RCC 7860 (cell line): Measurements from ENCODE around the gene TRIO.

Experiments
- DNase-seq: peaks from one replicate; pipeline ENCODE4 v3.0.0-alpha.2; 2015; ENCODE audit warnings: low spot score
- FAIRE-seq: peaks from 2 replicates; lab custom pipeline; 2012; peaks lifted over from hg19 to GRCh38; lab: Jason Lieb, UNC

TRIO gene

DNA sequence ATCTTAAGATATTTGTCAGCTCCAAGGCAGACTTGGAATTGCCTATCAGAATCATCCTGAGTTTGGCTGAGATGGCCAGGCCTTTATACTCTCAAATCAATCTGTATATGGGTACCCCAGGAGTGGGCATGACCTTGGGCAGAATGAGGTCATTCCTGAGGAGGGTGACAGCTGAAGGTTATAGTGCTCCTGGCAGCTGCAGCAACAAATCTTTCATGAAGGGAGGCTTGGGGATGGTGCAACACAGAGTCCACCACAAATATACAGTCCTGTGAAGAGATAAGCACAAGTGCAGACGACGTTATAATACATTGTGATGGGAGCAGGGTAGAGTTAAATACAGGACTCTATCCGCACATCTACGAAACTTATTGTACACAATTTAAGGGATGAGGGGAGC is 21.1 kb upstream of the TRIO start:
- no peak for FAIRE-seq
- no peak for DNase-seq

DNA sequence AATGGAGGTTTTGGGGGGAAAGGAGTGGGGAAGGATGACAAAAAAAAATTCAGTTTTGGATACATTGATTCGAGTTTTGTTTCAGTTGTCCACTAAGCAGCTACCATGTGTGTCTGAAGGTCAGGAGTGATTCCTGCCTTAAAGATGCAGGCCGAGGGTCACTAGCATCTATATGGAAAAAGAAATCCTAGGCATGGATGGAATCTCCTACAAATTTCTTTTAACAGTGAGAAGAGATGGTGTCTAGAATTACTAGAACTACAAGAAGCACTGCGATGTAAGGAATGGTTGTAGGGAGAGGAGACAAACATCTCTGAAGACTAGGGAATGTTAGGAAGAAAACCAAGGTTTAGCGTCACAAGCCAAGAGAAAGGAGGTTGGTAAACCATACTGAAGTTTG is 19.6 kb upstream of the TRIO start:
- DNase-seq: no peak
- FAIRE-seq: no peak

DNA sequence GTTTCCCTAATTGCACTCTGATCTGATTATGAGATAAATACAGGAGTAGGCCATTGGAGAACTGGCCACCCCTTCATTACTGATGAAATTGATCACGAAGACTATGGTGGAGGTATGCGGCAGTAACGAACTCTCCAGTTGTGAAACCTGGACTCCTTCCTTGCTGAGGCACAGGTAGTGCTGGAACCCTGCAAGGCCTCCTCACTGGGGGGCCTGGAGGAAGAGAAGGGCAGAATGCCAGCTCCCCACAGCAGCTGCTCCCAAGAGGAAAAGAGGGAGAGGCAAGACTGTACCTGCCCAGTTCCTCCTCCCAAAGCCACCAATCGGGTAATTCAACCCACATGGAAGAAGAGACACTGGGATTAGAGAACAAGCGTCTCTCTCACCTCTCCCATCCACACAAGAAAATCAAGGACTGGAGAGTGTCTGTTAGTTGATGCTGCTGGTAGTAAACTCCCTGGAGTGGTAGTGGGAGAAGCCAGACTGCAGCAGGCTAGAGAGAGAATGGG is 19.1 kb upstream of the TRIO start:
- no peak for DNase-seq
- FAIRE-seq: no peak

DNA sequence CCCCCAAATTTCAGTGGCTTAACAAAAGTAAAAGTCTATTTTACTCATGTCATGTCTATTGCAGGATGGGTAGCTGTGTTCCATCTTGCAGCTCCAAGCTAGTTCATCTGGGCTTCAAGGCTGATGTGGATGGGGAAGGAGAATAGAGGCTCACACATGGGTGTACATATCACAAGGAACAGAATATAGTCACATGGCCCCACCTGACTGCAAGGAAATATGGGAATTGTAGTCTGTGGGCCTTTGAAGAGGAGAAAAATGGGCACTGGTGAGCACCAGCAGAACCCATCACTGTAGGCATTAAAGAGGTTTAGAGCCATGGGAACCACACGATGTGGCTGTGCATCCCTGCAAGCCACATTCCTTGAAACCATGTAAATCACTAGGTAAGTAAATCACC is 17.9 kb upstream of the TRIO start:
- no peak for DNase-seq
- no peak for FAIRE-seq

DNA sequence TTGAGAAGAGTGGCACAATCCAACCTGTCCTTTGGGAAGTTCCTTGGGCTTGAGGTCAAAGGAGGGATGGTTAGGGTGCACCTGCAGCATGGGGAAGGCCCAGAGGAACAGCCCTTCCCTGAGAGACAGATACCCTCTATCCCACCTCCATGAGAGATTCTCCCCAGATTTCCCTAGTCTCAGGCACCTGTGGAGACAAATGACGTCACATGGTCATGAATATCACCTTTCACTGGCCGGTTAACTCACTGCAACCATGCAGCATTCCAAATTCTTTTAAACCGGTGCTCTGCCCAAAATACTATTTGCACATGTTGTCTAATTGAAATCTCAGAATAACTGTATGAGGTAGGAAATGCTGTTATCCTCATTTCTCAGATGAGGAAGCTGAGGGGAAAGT is 15.6 kb upstream of the TRIO start:
- FAIRE-seq (no peak), DNase-seq (no peak)

DNA sequence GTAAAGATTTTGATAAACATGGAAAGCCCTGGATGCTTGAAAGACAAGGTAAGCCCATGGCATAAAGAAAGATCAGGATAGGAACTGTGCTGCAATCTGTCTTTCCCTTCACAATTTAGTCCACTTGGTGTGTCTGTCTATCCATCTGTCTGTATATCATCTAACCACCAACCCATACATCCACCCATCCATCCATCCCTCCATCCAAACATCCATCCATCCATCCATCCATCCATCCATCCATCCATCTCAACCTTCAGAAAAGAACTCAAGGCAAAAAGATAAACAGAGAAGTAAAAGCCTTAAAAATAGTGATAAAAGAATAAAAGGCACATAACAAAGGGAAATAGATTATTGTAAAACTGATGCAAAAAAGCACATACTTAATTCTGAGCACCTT is 15.1 kb upstream of the TRIO start:
- DNase-seq (no peak), FAIRE-seq (no peak)

DNA sequence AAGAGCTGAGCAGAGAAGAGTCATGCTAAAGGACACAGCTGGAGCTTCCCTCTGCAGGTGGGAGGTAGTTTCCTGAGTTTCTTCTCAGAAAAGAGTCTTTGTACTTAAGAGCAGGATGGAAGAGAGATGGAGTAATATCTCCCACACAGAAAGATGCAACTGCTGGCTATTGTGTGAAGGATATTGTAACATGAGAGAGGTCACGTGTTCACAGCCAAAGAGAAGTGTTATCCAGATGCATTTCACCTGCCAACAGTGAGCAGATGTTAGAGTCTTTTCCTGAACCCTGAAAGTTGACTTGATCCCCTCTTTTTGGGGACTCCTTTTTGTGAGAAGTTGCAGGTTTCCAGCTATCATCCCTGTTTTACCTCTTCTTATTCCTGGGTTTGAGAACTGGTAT is 14.0 kb upstream of the TRIO start:
- DNase-seq (no peak), FAIRE-seq (no peak)

DNA sequence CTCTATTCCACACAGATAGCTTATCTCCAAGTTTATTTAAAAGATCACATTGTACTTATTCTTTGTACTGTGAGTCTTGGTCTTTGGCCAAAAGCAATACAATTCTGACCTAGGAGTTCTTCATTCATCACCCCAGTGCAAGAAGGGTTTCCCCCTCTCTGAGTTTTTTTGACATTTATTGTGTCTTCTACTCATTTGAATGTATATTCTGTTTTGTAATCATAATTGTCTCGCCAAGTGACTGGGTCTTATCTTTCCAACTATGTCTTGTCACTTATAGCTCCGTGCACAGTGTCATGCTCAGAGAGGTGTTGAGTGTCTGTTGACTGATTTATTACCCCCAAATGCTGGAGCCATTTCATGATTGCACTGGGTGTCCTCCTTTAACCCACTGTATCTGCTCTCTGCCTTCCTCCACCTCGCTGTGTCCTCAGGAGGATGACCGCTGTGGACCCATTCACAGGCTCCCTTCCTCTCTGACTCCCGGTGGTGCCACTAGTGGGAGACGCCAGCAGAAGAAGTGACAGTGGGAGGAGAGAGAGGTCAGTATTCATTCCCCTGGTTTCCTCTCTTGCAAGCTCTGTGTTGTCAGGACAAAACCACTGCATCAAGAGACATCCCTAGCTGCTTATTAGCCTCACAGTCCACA is 11.2 kb upstream of the TRIO start:
- no peak for DNase-seq
- no peak for FAIRE-seq

DNA sequence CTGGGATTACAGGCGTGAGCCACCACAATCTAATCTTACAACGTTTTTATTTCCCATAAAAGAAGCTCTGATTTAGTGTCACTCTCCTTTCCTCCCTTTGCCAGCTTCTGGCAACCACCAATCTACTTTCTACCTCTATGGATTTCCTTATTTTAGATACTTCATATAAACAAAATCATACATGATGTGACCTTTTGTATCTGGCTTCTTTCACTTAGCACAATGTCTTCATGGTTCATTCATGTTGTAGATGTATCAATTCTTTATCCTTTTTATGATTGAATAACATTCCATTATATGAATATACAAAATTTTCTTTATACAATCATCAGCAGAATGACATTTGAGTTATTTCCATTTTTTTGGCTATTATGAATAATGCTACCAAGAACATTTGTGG is 9.7 kb upstream of the TRIO start:
- no peak for FAIRE-seq
- DNase-seq: no peak

DNA sequence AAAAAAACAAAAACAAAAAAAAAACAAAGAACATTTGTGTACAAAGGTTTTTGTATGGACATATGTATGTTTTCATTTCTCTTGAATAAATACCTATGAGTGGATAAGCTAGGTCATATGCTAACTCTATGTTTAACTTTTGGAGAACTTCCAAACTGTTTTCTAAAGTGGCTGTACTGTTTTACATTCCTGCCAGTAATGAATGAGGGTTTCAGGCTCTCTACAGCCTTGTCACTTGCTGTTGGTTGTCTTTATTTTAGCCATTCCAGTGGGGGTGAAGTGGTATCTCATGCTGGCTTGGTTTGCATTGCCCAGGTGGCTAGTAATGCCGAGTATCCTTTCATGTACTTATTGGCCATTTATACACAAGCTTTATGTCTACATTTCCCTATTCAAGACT is 9.1 kb upstream of the TRIO start:
- FAIRE-seq (no peak), DNase-seq (no peak)

DNA sequence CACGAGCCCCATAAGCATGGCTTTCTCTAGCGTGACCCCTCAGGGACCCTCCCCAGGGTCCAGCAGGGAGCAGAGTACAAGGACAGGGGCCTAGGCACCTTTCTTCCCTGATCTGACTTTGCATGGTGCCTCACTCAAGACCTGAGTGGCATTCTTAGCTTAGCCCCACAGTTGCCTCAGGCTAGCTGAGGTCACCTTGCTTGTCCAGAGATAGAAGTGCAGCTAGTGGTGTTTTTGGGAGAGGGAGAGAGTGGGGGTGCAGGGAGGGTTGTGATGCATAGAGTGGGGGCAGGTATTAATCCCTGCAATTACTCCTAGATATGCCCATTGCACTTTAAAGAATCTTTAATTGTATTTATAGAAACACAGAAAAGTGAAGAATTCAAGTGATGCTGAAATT is 8.4 kb upstream of the TRIO start:
- FAIRE-seq: no peak

DNA sequence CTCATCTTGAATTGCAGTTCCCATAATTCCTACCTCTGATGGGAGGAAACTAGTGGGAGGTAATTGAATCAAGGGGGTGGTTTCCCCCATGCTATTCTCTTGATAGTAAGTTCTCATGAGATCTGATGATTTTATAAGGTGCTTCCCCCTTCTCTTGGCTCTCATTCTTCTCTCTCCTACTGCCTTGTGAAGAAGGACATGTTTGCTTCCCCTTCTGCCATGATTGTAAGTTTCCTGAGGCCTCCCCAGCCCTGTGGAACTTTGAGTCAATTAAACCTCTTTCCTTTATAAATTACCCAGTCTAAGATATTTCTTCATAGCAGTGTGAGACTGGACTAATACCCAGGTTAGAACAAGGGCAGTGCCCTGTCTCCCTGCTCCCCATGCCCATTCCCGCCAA is 7.5 kb upstream of the TRIO start:
- FAIRE-seq: no peak

More for the DNA sequence above, 8.4 kb upstream of the TRIO start:
- DNase-seq: no peak

DNA sequence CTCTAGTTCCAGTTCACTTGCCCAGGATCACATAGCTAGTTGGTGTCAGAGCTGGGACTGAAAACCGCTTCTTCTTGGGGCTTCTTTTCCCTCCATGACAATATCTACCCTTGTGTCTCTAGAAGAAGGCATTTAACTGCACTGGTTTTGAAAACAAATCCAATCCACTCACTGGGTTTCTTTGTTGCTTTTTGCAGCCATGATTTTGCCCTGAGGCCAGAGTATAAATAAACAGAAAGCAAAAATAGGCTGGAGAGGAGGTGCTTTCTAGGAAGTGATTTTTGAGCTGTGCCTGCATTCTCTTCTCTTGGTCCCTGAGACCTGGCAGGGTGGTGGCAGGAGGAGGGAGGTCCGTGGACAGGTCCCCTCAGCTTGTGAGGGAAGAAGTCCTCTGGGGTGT is 6.9 kb upstream of the TRIO start:
- FAIRE-seq: no peak

More for the DNA sequence above, 7.5 kb upstream of the TRIO start:
- DNase-seq: no peak

DNA sequence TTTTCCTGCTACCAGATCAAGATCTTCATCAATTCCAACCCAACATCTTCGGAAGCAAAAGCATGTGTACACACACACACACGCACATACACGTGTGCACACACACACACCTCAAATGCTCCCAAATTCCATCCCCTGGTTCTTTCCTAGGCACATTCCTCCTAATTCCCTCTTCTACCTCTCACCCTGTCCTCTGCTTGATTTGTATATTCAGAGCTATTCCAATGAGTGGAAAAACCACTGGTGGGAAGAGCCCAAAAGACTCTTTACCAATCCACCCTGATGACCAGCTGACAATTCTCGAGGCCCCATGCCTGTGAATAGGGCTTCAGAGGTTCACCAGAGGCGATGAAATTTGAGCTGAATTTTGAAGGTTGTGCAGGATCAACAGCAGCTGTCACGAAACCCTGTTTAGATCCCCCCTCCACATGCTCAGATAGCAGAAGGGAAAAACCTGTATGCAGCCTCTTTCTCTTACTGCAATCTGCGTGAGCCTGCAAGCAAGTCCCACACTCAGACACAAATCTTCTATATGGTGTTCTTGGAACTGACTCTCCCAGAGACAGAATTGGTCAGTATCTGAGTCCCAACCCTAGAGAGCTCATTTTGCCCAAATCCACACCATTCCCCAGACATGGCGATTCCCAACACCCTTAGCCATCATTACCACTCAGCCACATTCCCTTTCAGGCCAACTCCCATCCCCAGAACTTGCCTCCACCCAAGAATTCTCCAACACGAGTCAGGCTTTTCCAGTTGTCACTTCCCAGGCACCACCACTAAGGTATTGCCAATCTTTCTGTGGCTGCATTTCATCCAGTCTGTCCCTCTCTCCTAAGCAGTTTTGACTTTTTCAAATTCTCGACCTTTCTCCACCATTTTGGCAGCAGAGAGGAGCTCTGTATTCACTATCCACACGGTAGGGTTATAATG is 4.3 kb upstream of the TRIO start:
- FAIRE-seq: no peak
- DNase-seq: no peak

More for the DNA sequence above, 6.9 kb upstream of the TRIO start:
- no peak for DNase-seq

DNA sequence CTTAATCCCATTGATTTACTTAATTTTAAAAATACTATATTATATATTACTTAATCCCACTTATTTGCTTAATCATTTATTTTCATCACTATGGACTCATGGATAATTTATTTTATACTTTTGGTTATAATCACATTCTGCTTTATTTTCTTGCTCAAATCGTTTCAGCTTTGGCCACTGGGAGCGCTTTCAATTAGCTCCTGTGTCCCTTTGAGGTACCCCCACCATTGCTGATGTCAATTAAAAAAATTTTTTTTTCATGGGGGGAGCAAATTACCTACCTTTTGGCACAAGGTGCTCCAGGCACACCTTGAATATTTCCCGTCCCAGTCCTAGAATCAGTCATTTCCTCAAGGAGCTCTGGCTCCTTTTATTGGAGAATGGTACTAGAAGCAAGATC is 1.4 kb upstream of the TRIO start:
- no peak for DNase-seq
- FAIRE-seq: peak; percentile 59

DNA sequence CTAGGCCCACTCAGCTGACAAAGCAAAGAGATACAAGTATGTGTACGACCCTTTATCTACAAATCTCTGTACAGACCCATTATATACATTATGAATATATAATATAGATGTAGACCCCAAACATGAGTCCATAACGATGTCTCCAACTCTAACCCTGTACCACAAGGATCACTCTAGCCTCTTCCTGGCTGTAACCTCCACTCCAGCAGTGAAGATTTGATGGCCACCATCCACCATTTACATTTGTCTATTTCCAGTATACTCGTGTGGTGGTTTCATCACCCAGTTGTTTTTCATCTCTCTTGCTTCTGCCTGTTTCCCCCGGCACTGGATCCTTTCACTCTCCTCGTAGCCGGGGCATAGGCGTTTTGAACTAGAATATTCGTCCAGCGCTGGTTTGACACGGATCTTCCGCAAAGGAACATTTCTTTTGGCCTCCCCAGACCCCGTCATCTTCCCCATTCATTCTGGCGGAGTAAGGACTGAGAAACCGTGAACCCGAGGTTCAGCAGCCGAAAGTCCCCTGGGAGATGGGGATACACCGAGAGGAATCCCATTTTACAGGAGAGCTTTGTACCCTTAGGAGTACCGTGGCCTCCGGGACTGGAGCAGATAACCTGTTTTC is 828 bp upstream of the TRIO start:
- DNase-seq: no peak
- no peak for FAIRE-seq

DNA sequence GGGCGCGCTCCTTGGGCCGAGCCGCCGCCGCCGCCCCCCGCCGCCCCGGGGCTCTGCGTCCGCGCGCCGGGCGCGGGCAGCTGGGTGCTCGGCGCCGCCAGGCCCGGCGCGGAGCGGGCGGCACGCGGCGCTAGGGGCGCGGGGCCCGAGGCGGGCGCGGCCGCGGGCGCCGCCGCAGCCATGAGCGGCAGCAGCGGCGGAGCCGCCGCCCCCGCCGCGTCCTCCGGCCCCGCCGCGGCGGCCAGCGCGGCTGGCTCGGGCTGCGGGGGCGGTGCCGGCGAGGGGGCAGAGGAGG is 351 bp downstream of the TRIO start:
- FAIRE-seq (no peak), DNase-seq (no peak)

DNA sequence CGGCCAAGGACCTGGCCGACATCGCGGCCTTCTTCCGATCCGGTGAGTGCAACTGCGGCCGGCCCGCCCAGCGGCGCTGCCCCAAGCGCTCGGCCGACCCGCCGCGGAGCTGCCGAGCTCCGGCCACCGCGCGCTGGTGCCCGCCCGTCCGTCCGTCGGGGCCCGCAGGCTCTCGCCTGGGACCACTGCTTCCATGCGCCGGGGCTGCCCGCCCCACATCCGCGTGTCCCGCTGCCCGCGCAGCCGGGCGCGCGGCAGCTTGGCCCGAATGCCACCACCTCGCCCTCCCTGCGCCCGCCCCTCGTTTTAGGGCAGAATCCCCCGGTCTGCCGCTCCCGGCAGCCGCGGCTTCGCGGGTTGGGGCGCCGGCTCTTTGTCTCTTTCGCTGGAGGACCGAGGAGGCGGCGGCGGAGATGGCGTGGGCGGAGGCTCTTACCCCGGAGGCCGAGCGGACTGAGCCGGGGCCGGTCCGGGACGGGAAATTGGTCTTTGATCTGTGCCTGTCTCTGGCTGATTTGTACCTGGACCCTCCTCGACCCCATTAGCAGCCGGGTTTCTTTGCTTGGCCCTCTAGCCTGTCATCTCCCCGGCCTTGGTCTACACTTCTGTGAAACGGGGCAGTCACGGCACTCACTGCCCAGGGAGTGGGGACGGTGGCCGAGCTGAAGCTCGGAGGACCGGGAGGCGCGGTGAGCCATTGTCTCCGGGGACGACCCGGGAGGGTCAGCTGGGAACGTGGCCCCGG is 871 bp downstream of the TRIO start:
- no peak for DNase-seq
- FAIRE-seq: no peak

DNA sequence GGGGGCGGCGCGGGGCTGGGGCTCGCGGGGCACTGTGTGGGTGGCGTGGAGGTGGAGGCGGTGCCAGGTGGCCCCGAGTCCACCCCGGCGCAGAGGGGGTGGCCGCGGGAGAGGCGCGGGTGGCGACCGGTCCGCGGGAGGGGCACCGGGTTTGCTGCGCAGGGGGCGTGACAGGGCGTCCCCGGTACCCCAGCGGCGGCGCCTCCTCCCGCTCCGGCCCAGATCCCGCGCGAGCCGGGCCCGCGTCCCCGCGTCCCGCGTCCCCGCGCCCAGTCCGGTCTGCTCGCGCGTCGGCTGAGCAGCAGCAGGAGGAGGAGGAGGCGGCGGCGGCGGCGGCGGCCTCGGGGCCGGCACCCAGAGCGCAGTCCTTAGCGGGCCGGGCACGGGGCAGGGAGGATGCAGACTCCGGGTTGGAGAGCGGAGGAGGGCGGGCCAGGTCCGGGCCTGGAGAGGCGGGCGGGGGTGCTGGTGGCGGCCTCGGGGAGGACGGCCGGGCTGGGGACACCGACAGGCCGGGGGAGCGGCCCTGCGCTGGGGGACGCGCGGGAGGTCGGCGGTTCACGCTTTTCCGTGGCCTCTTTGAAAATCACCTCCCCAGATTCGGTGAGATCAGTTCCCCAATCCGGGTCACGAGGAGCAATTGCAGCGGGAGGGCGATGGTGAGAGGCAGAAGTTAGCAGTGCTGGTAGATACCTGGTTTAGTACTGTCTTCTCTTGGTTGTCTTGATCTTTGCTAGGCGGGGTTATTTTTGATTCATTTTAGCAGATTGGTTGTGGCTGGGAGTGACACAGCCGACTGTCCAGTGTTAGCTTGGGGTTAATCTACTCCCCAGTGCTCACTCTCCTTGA is 1.7 kb downstream of the TRIO start:
- FAIRE-seq: peak; percentile 77
- DNase-seq: peak; percentile 86
